HL-60 (cell line): ENCODE measurements around the gene SARDH.

ENCODE experiments used
- DNase-seq, 2 experiments: peaks; one replicate each; pipeline ENCODE4 v3.0.0-alpha.2; 2010 to 2020; ENCODE audit warnings: low read depth in 1 of 2, low spot score in 1 of 2
- H3K27ac ChIP-seq: fragments of 250-450 bp; sonication (Bioruptor Pico); replicated peaks from 2 replicates; pipeline ENCODE4 v1.5.1; 2020; ENCODE audit warnings: mild to moderate bottlenecking, moderate library complexity
- H3K27me3 ChIP-seq: fragments of 250-450 bp; sonication (Bioruptor Pico); 2 replicates; pipeline ENCODE4 v1.5.1; 2021; ENCODE audit warnings: mild to moderate bottlenecking, moderate library complexity; ENCODE audit not compliant: insufficient read depth, poor library complexity, severe bottlenecking
- H3K4me3 ChIP-seq: replicated peaks from 2 replicates; pipeline ENCODE4 v1.5.1; 2011; ENCODE audit warnings: mild to moderate bottlenecking, control low read depth, low read length; ENCODE audit not compliant: insufficient read depth
- CTCF ChIP-seq: IDR thresholded peaks from one replicate; pipeline ENCODE4 v1.5.1; 2011; ENCODE audit warnings: low read length, control low read depth, inconsistent platforms; ENCODE audit not compliant: insufficient read depth
- GABPA ChIP-seq: IDR thresholded peaks from 2 replicates; pipeline ENCODE4 v1.6.1; 2012; ENCODE audit warnings: low read depth
- POLR2AphosphoS5 ChIP-seq: IDR thresholded peaks from 2 replicates; pipeline ENCODE4 v1.6.1; 2012; ENCODE audit warnings: low read depth
- REST ChIP-seq: IDR thresholded peaks from 2 replicates; pipeline ENCODE4 v1.6.1; 2012; ENCODE audit warnings: low read depth; ENCODE audit not compliant: insufficient replicate concordance
- SPI1 ChIP-seq: IDR thresholded peaks from 2 replicates; pipeline ENCODE4 v1.6.1; 2012; ENCODE audit warnings: low read depth, mild to moderate bottlenecking, borderline replicate concordance

SARDH gene

GRCh38 chr9:133709015-133709611 lies 29.0 kb downstream of the SARDH start:
- TF ChIP-seq REST (no peak), CTCF (no peak), GABPA (no peak), SPI1 (no peak), POLR2AphosphoS5 (no peak)
- H3K27ac ChIP-seq, result no peak overlapping the region
- H3K27me3 ChIP-seq, result peaks cover under 1% of the 10 kb centered on the region
- H3K4me3 ChIP-seq, result no peak overlapping the region
- DNase-seq, result no peak

GRCh38 chr9:133708246-133709014 lies 29.7 kb downstream of the SARDH start:
- no peak for DNase-seq
- TF ChIP-seq POLR2AphosphoS5 (no peak), REST (no peak), SPI1 (no peak)
- H3K4me3 ChIP-seq, result no peak overlapping the region
- no peak overlapping the region for H3K27ac ChIP-seq
- peaks cover 3% of the 10 kb centered on the region for H3K27me3 ChIP-seq

- Histone ChIP-seq H3K27me3 (peaks cover 7% of the 10 kb centered on the region), H3K4me3 (no peak overlapping the region), H3K27ac (no peak overlapping the region)
- TF ChIP-seq GABPA, result no peak
- no peak for DNase-seq
Measured at GRCh38 chr9:133707763-133708245, 30.3 kb downstream of the SARDH start.

GRCh38 chr9:133707065-133707762 lies 30.9 kb downstream of the SARDH start:
- H3K27ac ChIP-seq, result no peak overlapping the region
- H3K27me3 ChIP-seq, result peaks cover 13% of the 10 kb centered on the region
- TF ChIP-seq CTCF (no peak), GABPA (no peak), POLR2AphosphoS5 (no peak), REST (no peak), SPI1 (no peak)
- no peak for DNase-seq
- H3K4me3 ChIP-seq, result no peak overlapping the region
